HepG2 (cell line): ENCODE measurements around the gene COMT. TPM values are rescaled to one million over a fixed set of nuclear protein-coding genes. Genes with fewer than 3 reads are reported as not detected.

ENCODE experiments used
- AKAP8 ChIP-seq: sonication (generic); formaldehyde crosslinking; IDR thresholded peaks from 2 replicates; pipeline ENCODE4 v1.5.1; 2020; ENCODE audit warnings: mild to moderate bottlenecking, missing genetic modification reagents
- ETV5 ChIP-seq: IDR thresholded peaks from 2 replicates; pipeline ENCODE4 v1.6.1; 2018; ENCODE audit warnings: missing biosample characterization, missing genetic modification reagents, inconsistent platforms, borderline replicate concordance
- SOX13 ChIP-seq, 3 experiments: fragments of 450-650 bp in 1 of 3; sonication (generic) in 1 of 3; formaldehyde crosslinking in 1 of 3; IDR thresholded peaks in 2 of 3; conservative IDR thresholded peaks in 1 of 3; 2 replicates each; pipeline versions ENCODE4 v1.5.0 to v1.6.1; 2016 to 2020; ENCODE audit warnings: antibody characterized with exemption in 1 of 3, mild to moderate bottlenecking in 1 of 3, missing compliant biosample characterization in 1 of 3, missing genetic modification reagents in 1 of 3, moderate library complexity in 1 of 3
- SOX5 ChIP-seq: IDR thresholded peaks from 2 replicates; pipeline ENCODE4 v1.6.1; 2016; ENCODE audit warnings: borderline replicate concordance
- SOX6 ChIP-seq, 2 experiments: fragments of 450-650 bp in 1 of 2; sonication (generic) in 1 of 2; formaldehyde crosslinking in 1 of 2; IDR thresholded peaks; 2 replicates each; pipeline versions ENCODE4 v1.4.0 to v1.6.1; 2017 to 2020; ENCODE audit warnings: antibody characterized with exemption in 1 of 2, mild to moderate bottlenecking in 1 of 2, missing genetic modification reagents in 1 of 2
- ZKSCAN1 ChIP-seq: fragments of 150-350 bp; IDR thresholded peaks from 2 replicates; pipeline ENCODE4 v1.6.1; 2014; ENCODE audit warnings: low read length
- ZNF577 ChIP-seq: sonication (generic); formaldehyde crosslinking; IDR thresholded peaks from 2 replicates; pipeline ENCODE4 v1.4.0; 2020; ENCODE audit warnings: mild to moderate bottlenecking, low read depth, missing genetic modification reagents, borderline replicate concordance
- ZNF644 ChIP-seq: IDR thresholded peaks from 2 replicates; pipeline ENCODE4 v1.6.1; 2016; ENCODE audit warnings: low read depth
- ZNF720 ChIP-seq: sonication (generic); formaldehyde crosslinking; IDR thresholded peaks from 2 replicates; pipeline ENCODE4 v1.4.0; 2020; ENCODE audit warnings: missing genetic modification reagents
- ZNF83 ChIP-seq: sonication (generic); formaldehyde crosslinking; IDR thresholded peaks from 2 replicates; pipeline ENCODE4 v1.4.0; 2020; ENCODE audit warnings: missing genetic modification reagents, mild to moderate bottlenecking, borderline replicate concordance
- ZZZ3 ChIP-seq: sonication (generic); formaldehyde crosslinking; IDR thresholded peaks from 2 replicates; pipeline ENCODE4 v1.4.0; 2020; ENCODE audit warnings: missing genetic modification reagents, mild to moderate bottlenecking, borderline replicate concordance
- polyA plus RNA-seq, 8 experiments: library from polyadenylated mRNA; depleted of rRNA in 3 of 8; stranded (reverse) in 7 of 8; unstranded in 1 of 8; fragments of >200 nt; fragmentation: Illumina TruSeq in 4 of 8; extraction: Trizol in 4 of 8; gene quantifications; 2 replicates each; pipeline versions ENCODE4 v1.2.1 to v1.2.3, GENCODE V29; 2011 to 2016; ENCODE audit warnings: low read depth in 4 of 8, missing spikeins in 1 of 8, mixed read lengths in 1 of 8; ENCODE audit not compliant: insufficient read depth in 1 of 8
- total RNA-seq, 5 experiments: library from RNA; depleted of rRNA; stranded (reverse); fragments of >200 nt; fragmentation: Illumina TruSeq; extraction: Trizol; gene quantifications; 2 replicates each; pipeline ENCODE4 v1.2.3, GENCODE V29; 2016; ENCODE audit warnings: low read depth in 1 of 5
- TF ChIP-seq, protein P1 (sequence below): sonication (generic); formaldehyde crosslinking; IDR thresholded peaks from 2 replicates; pipeline ENCODE4 v1.5.0; 2020; ENCODE audit warnings: mild to moderate bottlenecking, missing genetic modification reagents
- TF ChIP-seq, protein P2 (sequence below): sonication (generic); formaldehyde crosslinking; conservative IDR thresholded peaks from 2 replicates; pipeline ENCODE4 v1.8.0; 2022; ENCODE audit warnings: mild to moderate bottlenecking, moderate library complexity, missing genetic modification reagents
- TF ChIP-seq, protein P3 (sequence below): sonication (generic); formaldehyde crosslinking; IDR thresholded peaks from 2 replicates; pipeline ENCODE4 v1.8.0; 2022; ENCODE audit warnings: mild to moderate bottlenecking, missing genetic modification reagents; ENCODE audit not compliant: insufficient replicate concordance
- TF ChIP-seq, protein P4 (sequence below): sonication (generic); formaldehyde crosslinking; IDR thresholded peaks from 2 replicates; pipeline ENCODE4 v1.4.0; 2020; ENCODE audit warnings: missing genetic modification reagents

The COMT gene
- total and polyA plus RNA-seq, 2 of the 13 experiments (the other 11 are each of a cell fraction or from before 2014, with no cell fraction given) = 156 to 162 TPM

DNA sequence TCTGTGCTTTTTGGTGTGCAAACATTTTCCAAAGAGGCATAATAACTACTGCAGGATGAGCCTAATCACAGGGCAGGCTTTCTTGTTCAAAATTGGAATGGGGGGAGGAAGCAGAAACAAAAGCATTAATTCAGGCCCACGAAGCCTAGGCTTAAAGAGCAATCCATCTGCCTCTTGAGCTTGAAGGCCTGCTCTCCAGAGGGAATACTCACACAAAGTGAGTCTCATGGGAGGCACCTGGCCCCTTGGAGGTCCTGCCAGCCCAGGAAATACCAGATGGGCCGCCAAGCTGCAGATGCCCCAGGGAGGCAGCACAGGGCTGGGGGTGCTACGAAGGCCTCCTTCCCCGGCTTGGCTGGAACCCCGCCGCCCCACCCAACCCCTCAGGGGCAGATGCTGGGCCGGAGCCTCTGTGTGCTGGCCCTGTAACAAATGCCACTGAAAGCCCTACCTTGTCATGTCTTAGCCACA is 39.3 kb upstream of the COMT start (continued):
- TF ChIP-seq SOX13 (IDR thresholded peaks at IDR 0.05) = no peak
- TF ChIP-seq SOX13 (CRISPR knock-in tag; conservative IDR thresholded peaks at IDR 0.05 in 1 of 2, IDR thresholded peaks at IDR 0.05 in 1 of 2) = peak in 1 of 2 experiments; percentile 52; a peak in 2 of 4 replicates
- TF ChIP-seq ZNF83 (CRISPR knock-in tag) = no peak
- TF ChIP-seq ETV5 = no peak
- TF ChIP-seq, protein P1, sequence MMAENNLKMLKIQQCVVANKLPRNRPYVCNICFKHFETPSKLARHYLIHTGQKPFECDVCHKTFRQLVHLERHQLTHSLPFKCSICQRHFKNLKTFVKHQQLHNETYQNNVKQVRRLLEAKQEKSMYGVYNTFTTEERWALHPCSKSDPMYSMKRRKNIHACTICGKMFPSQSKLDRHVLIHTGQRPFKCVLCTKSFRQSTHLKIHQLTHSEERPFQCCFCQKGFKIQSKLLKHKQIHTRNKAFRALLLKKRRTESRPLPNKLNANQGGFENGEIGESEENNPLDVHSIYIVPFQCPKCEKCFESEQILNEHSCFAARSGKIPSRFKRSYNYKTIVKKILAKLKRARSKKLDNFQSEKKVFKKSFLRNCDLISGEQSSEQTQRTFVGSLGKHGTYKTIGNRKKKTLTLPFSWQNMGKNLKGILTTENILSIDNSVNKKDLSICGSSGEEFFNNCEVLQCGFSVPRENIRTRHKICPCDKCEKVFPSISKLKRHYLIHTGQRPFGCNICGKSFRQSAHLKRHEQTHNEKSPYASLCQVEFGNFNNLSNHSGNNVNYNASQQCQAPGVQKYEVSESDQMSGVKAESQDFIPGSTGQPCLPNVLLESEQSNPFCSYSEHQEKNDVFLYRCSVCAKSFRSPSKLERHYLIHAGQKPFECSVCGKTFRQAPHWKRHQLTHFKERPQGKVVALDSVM (CRISPR knock-in tag) = peak; percentile 39
- TF ChIP-seq ZNF644 = no peak
- TF ChIP-seq ZZZ3 = no peak
- TF ChIP-seq, protein P2, sequence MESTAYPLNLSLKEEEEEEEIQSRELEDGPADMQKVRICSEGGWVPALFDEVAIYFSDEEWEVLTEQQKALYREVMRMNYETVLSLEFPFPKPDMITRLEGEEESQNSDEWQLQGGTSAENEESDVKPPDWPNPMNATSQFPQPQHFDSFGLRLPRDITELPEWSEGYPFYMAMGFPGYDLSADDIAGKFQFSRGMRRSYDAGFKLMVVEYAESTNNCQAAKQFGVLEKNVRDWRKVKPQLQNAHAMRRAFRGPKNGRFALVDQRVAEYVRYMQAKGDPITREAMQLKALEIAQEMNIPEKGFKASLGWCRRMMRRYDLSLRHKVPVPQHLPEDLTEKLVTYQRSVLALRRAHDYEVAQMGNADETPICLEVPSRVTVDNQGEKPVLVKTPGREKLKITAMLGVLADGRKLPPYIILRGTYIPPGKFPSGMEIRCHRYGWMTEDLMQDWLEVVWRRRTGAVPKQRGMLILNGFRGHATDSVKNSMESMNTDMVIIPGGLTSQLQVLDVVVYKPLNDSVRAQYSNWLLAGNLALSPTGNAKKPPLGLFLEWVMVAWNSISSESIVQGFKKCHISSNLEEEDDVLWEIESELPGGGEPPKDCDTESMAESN (CRISPR knock-in tag) = no peak
- TF ChIP-seq SOX6 (IDR thresholded peaks at IDR 0.05) = no peak
- peak; percentile 57 for TF ChIP-seq SOX6 (CRISPR knock-in tag; IDR thresholded peaks at IDR 0.05)
- no peak for TF ChIP-seq AKAP8 (CRISPR knock-in tag)
- TF ChIP-seq ZNF720 (CRISPR knock-in tag) = no peak
- peak; percentile 35; the same call in 1 of the 2 replicates for TF ChIP-seq SOX5 (CRISPR knock-in tag)
- TF ChIP-seq ZNF577 = no peak
- TF ChIP-seq, protein P3, sequence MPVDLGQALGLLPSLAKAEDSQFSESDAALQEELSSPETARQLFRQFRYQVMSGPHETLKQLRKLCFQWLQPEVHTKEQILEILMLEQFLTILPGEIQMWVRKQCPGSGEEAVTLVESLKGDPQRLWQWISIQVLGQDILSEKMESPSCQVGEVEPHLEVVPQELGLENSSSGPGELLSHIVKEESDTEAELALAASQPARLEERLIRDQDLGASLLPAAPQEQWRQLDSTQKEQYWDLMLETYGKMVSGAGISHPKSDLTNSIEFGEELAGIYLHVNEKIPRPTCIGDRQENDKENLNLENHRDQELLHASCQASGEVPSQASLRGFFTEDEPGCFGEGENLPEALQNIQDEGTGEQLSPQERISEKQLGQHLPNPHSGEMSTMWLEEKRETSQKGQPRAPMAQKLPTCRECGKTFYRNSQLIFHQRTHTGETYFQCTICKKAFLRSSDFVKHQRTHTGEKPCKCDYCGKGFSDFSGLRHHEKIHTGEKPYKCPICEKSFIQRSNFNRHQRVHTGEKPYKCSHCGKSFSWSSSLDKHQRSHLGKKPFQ (CRISPR knock-in tag) = no peak
- no peak for TF ChIP-seq ZKSCAN1
- TF ChIP-seq, protein P4, sequence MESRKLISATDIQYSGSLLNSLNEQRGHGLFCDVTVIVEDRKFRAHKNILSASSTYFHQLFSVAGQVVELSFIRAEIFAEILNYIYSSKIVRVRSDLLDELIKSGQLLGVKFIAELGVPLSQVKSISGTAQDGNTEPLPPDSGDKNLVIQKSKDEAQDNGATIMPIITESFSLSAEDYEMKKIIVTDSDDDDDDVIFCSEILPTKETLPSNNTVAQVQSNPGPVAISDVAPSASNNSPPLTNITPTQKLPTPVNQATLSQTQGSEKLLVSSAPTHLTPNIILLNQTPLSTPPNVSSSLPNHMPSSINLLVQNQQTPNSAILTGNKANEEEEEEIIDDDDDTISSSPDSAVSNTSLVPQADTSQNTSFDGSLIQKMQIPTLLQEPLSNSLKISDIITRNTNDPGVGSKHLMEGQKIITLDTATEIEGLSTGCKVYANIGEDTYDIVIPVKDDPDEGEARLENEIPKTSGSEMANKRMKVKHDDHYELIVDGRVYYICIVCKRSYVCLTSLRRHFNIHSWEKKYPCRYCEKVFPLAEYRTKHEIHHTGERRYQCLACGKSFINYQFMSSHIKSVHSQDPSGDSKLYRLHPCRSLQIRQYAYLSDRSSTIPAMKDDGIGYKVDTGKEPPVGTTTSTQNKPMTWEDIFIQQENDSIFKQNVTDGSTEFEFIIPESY (CRISPR knock-in tag) = 0 out of 2 replicates have a peak, but pooled peaks have one; percentile 30
